KG1 (cell line): ENCODE measurements around the gene HLA-DMB.
"Not testable (repeated sequence)": the region's sequence is repeated elsewhere in the genome, so short reads cannot be mapped to it uniquely, and the experiment has no call there.

Experiments
- DNase-seq: peaks from one replicate; lab custom pipeline; 2025; lab: John Stamatoyannopoulos, UW

The HLA-DMB gene

GRCh38 chr6:32950010-32950409, 9.2 kb upstream of the HLA-DMB start:
- no peak for DNase-seq

DNA sequence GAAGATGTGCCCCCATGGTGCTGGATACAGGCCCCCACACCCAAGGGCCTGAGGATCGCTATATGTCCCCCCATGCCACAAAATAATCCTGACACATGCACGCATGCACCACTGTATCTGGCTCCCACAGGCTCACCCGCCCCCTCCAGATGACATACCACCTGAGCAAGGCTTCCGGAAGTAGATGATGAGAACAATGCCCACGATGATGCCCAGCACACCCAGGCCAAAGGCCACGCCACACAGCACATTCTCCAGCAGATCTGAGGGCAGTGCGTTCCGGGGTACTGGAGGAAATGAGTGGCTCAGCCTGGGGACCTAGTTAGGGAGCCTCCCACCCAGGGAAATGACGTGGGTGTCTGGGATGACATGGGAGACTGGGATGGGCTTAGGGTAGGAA, 8.3 kb upstream of the HLA-DMB start:
- DNase-seq, result no peak

GRCh38 chr6:32947552-32948465, 7.0 kb upstream of the HLA-DMB start:
- no peak for DNase-seq

GRCh38 chr6:32946893-32947292, 6.1 kb upstream of the HLA-DMB start:
- no peak for DNase-seq

DNA sequence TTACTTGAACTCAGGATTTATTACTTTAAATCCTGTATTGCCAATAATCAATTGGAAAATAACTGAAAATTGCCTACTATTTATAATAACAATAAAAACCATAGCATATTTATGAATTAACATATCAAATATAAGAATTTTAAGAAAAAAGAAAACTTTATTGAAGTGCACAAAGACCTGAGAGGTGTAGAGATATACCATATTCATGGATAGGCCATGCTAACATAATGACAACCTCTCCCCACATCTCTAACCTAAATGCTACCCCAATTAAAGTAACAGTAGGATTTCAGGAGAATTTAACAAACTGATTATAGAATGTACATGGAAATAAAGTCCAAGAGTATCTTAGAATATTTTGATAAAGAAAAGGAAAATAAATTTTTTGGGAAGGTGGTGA, 5.1 kb upstream of the HLA-DMB start:
- DNase-seq, result no peak

- no peak for DNase-seq
Observed at GRCh38 chr6:32945108-32945760, 4.4 kb upstream of the HLA-DMB start.

DNA sequence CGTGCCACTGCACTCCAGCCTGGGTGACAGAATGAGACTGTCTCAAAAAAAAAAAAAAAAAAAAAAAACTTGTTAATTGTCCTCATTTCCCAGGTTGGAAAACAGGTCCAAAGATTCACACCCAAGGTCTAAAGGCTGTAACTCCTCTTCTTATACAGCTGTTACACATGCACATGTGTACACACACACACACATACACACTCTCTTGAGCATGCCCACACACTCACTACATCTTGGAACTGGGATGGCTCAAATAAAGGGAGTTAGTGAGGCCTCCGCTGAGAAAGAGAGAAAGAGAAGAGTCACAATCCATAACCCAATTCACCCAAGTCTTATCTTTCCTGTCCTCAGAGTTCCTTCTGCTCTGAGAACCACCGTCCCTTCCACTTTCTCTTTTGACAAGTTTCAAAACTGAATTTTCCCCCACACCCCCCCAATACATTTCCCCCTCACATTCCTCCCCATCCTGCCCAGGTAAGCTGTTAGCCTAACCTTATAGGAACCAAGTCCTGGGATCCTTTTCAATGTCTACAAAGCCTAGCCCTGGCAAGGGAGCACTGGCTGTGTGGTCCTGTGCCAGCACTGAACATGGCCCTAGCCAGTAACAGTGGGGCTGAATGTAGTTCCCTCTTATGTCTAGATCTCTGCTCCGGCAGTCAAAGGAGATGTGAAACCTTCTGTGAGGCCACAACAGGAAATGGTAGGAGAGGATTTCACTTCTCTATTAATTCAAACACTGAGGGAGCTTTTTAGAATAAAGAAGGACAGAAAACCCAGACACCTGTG, 3.2 kb upstream of the HLA-DMB start:
- peak; percentile 53 for DNase-seq

DNA sequence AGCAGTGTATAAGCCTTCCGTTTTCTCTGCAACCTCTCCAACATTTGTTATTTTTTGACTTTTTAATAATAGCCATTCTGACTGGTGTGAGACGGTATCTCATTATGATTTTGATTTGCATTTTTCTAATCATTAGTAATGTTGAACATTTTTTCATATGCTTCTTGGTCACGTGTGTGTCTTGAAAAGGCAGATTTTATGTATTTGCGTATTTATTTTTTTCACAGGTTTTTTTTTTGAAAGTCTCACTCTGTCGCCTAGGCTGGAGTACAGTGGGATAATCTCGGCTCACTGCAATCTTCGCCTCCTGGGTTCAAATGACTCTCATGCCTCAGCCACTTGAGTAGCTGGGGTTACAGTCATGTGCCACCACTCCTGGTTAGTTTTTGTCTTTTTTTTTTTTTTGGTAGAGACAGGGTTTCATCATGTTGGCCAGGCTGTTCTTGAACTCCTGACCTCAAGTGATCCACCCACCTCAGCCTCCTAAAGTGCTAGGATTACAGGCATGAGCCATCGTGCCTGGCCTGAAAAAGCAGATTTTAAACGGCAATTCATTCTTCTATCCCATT, 1.8 kb upstream of the HLA-DMB start:
- not testable (repeated sequence) for DNase-seq

DNA sequence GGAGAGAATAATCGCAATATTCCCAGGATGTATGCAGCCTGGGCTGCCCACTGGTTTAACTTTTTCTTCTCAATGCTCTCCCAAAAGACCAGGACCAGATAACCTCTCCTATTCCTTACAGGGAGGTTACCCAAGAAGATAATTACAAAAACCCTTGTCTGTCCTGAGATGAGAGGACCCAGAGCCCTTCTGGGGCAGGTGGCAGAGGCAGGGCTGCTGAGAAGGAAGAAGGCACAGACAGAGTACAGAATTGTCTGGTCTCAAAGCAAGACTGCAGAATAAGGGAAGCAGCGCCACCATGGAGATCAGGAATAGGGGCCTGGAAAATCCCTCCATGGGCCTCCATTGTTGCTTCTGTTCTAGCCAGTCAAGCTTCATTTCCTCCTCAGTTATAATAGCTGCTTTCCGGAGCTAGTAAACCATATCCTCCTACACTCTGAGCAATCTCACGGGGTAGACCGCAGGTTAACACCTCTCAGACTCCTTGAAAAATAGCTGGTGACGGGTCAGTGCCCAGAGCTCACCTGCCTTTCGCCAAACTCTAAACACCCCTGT, 463 bp upstream of the HLA-DMB start:
- DNase-seq, result peak; percentile 83

- no peak for DNase-seq
Observed at GRCh38 chr6:32938494-32938893, 2.3 kb downstream of the HLA-DMB start.

DNA sequence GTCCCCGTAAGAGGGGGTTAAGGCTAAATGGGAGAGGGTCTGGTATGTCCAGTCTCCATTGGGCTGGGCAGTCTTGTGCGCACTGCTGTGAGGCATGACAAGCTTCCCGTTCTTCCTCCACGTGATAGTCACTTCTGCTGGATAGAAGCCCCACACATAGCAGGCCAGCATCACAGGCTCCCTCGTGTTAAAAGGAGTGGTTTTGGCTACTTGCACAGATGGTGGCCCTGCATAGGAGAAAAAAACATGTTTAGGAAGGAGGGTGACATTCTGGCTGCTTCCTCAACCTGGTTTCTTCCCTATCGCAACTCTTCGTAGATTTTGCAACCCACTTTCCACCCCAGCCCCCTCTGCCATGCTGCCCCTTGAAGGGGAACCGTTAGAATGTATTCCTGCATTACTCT, 3.6 kb downstream of the HLA-DMB start:
- DNase-seq, result no peak

DNA sequence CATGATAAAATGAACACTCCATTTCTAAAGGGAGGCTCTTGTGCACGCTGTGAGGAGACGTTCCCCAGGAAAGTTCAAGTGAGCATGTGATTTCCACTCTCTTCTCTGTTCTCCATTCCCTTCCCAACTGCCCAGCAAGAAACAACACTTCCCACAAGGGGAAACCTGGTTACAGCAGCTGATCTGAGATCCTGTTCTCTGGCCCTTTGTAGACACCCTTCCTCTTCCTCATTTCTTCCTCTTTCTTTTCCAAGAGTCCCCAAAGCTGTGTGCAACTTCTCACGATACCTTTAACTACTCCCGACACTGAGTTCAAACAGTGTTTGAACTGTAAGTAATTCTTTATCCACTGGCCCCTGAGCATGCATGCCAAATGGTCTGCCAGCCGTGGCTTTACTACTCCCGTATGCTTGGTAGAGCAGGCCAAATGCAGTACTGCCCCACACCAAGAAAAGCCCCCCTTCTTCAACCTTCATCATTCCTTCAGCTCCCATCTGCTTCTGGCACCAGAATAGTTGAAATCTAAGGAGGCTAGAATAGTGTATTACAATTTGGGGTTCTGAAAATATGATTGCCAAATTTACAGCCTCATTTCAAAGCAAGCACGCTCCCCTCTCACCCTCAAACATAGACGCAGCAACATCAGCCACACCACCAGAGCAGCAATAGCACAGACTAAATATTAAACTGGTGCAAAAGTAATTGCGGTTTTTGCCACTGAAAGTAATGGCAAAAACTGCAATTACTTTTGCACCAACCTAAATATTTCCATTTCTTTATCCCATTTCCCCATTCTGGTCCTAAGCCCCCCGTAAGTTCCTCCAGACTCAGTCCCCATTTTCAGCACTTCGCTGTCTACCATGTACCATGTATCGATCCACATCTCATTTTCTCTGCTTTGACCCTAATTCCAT, 4.3 kb downstream of the HLA-DMB start:
- no peak for DNase-seq

- DNase-seq, result no peak
Observed at GRCh38 chr6:32935551-32936238, 5.1 kb downstream of the HLA-DMB start.

DNA sequence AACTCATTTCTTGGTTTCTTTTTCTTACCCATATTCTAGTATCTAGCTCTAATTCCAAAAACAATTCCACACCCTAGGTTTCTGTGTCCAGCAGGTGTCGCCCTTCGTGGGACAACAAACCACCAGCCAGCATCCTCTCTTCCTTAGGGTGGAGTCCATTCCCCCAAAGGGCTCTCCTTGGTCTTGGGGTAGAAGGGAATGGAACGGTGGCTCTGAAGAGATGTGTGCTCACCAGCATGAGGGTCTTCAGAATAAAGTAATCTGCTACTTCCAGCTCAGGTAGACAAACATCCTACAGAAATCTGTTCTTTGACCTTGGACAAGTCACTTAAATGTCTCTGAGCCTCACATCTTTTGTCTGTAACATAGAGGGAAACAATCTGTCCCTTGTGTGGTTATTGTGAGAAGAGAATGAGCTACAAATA, 7.2 kb downstream of the HLA-DMB start:
- DNase-seq, result peak; percentile 12

DNA sequence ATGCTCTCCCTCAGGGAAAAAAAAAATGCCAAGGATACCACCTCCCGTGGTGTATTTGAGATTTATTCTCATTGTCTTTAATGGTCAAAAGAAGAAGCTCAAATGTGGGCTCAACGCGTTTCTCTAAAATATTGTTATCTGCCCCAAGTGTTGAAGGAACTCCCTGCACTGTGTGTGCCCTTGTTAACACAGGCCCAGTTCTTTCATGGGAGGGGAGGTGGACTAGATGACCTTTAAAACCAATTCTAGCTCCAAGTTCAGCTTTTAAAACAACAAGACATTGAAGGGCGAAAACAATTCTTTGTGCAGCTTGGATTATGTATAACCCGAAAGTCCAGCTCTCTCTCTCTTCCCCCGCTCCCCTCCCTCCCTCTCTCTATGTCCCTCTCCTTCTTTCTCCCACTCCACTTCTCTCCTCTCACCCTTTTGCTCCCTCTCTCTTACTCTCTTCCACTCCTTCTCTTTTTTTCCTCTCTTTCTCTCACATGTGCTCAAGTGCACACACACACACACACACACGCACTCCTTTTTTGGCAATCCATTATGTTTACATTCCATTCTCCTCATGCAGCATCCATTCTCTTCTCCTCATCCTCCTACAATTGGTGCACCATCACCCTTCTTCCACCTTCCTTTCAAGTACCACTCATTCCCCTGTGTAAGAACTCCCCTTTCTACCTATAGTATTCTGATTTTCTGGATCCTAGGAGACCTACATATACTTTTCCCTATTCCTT, 8.5 kb downstream of the HLA-DMB start:
- no peak for DNase-seq

DNA sequence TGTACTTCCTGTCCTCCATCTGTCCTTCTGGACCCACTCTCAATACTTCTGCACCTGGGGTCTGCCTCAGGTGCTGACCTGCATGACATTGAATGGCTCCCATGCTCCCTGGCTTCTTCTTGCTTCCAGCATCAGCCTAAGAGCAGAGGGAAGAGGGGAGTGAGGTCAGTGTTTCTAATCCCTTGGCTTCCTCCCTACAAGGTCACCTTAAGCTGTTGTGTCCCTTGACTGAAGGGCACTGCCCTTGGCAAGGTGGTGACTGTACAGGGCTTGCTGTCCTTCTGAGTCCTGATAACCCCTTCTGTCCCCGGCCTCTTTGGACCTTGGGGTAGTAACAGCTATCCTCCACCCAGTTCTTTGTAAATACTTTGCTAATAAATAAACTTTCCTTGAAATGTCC, 9.6 kb downstream of the HLA-DMB start:
- no peak for DNase-seq

GRCh38 chr6:32922083-32922482, 18.7 kb downstream of the HLA-DMB start:
- DNase-seq, result no peak

DNA sequence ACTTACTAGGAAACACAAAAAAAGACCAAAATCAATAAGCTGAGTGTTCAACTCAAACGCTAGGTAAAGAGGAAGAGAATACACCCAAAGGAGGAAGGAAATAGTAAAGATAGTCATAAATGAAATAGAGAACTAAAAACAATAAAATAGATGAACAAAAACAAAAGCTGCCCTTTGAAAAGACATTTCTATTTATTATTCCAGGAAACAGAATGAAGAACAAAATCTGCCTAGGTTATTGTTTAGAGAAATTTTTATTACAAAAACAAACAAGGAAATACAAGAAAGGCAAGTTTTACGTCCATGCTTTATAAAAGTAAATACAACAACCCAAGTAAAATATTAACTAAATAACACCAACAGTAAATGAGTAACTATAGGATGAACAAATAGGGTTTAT, 20.1 kb downstream of the HLA-DMB start:
- DNase-seq, result peak; percentile 43

GRCh38 chr6:32912951-32913350, 27.9 kb downstream of the HLA-DMB start:
- DNase-seq, result no peak

- no peak for DNase-seq
Observed at GRCh38 chr6:32908897-32909296, 31.9 kb downstream of the HLA-DMB start.
